Astrocyte (in vitro differentiated cells and primary cell): ENCODE measurements around the gene ZFHX3. TPM values are rescaled to one million over a fixed set of nuclear protein-coding genes. Genes with fewer than 3 reads are reported as not detected.

Experiments used
- DNase-seq: peaks from one replicate; pipeline ENCODE4 v3.0.0-alpha.2; 2010; ENCODE audit warnings: low read depth
- FAIRE-seq: peaks from 2 replicates; lab custom pipeline; 2011; peaks lifted over from hg19 to GRCh38; lab: Jason Lieb, UNC
- H2AFZ ChIP-seq: 2 replicates; pipeline ENCODE4 v1.6.0; 2012; ENCODE audit warnings: low read depth, low read length, inconsistent platforms
- H3K27ac ChIP-seq: 2 replicates; pipeline ENCODE4 v1.5.1; 2011; ENCODE audit warnings: low read depth, low read length, inconsistent platforms
- H3K27me3 ChIP-seq: 2 replicates; pipeline ENCODE4 v1.6.0; 2011; ENCODE audit warnings: low read length, inconsistent platforms; ENCODE audit not compliant: insufficient read depth
- H3K36me3 ChIP-seq: 2 replicates; pipeline ENCODE4 v1.5.1; 2011; ENCODE audit warnings: low read length, inconsistent platforms; ENCODE audit not compliant: insufficient read depth
- H3K4me1 ChIP-seq: 2 replicates; pipeline ENCODE4 v1.5.1; 2011; ENCODE audit warnings: low read length, inconsistent platforms; ENCODE audit not compliant: insufficient read depth
- H3K4me2 ChIP-seq: 2 replicates; pipeline ENCODE4 v1.6.0; 2012; ENCODE audit warnings: low read length, inconsistent platforms
- H3K4me3 ChIP-seq: 2 replicates; pipeline ENCODE4 v1.5.1; 2011; ENCODE audit warnings: low read depth, mild to moderate bottlenecking, low read length, inconsistent platforms; ENCODE audit not compliant: insufficient read depth
- H3K79me2 ChIP-seq: 2 replicates; pipeline ENCODE4 v1.6.0; 2012; ENCODE audit warnings: mild to moderate bottlenecking, low read length, inconsistent platforms; ENCODE audit not compliant: insufficient read depth
- H3K9ac ChIP-seq: 2 replicates; pipeline ENCODE4 v1.6.0; 2012; ENCODE audit warnings: mild to moderate bottlenecking, low read length, inconsistent platforms
- H3K9me3 ChIP-seq: 2 replicates; pipeline ENCODE4 v1.5.1; 2012; ENCODE audit warnings: low read depth, mild to moderate bottlenecking, low read length, inconsistent platforms; ENCODE audit not compliant: insufficient read depth
- H4K20me1 ChIP-seq: 2 replicates; pipeline ENCODE4 v1.6.0; 2012; ENCODE audit warnings: low read length, inconsistent platforms; ENCODE audit not compliant: insufficient read depth
- H3K27ac Mint-ChIP-seq: one replicate; pipeline ENCODE4 v1.8.0; 2021; ENCODE audit warnings: mild to moderate bottlenecking, mixed read lengths; ENCODE audit not compliant: unreplicated experiment
- H3K27me3 Mint-ChIP-seq: one replicate; pipeline ENCODE4 v1.8.0; 2021; ENCODE audit warnings: low read depth, mixed read lengths; ENCODE audit not compliant: unreplicated experiment
- H3K36me3 Mint-ChIP-seq: one replicate; pipeline ENCODE4 v1.8.0; 2021; ENCODE audit warnings: low read depth, mixed read lengths; ENCODE audit not compliant: unreplicated experiment
- H3K4me1 Mint-ChIP-seq: one replicate; pipeline ENCODE4 v1.8.0; 2021; ENCODE audit warnings: low read depth, mixed read lengths; ENCODE audit not compliant: unreplicated experiment
- H3K4me3 Mint-ChIP-seq: one replicate; pipeline ENCODE4 v1.8.0; 2021; ENCODE audit warnings: mild to moderate bottlenecking, moderate library complexity, mixed read lengths; ENCODE audit not compliant: unreplicated experiment
- H3K9me3 Mint-ChIP-seq: one replicate; pipeline ENCODE4 v1.8.0; 2021; ENCODE audit warnings: mild to moderate bottlenecking, mixed read lengths; ENCODE audit not compliant: unreplicated experiment
- CTCF ChIP-seq: IDR thresholded peaks from 2 replicates; pipeline ENCODE4 v1.5.1; 2011; ENCODE audit warnings: low read depth, mild to moderate bottlenecking, inconsistent platforms, low read length, moderate library complexity; ENCODE audit not compliant: insufficient read depth
- EZH2 ChIP-seq: IDR thresholded peaks from 2 replicates; pipeline ENCODE4 v1.6.1; 2012; ENCODE audit warnings: mild to moderate bottlenecking, low read length, inconsistent platforms; ENCODE audit not compliant: insufficient read depth
- total RNA-seq: library from RNA; stranded (reverse); gene quantifications from 2 replicates; pipeline ENCODE4 v1.2.1, GENCODE V29; 2021

The ZFHX3 gene
- total RNA-seq, 1 donor from 2014 or later, result 19.7 TPM

- Mint-ChIP-seq H3K27me3 (peaks cover 29% of the 10 kb centered on the region), H3K4me3 (peak overlapping the region; percentile 62), H3K36me3 (peaks cover 8% of the 10 kb centered on the region), H3K27ac (no peak overlapping the region), H3K9me3 (no peaks in the 10 kb centered on the region), H3K4me1 (peaks cover 44% of the 10 kb centered on the region)
- H3K4me2 ChIP-seq, result no peak overlapping the region
- H3K4me1 ChIP-seq, result peaks cover 23% of the 10 kb centered on the region
- TF ChIP-seq EZH2 (no peak), CTCF (no peak)
- H3K9me3 ChIP-seq, result no peaks in the 10 kb centered on the region
- H3K9ac ChIP-seq, result no peak overlapping the region
- H4K20me1 ChIP-seq, result peaks cover 92% of the 10 kb centered on the region
- H2AFZ ChIP-seq, result no peak overlapping the region
- DNase-seq, result no peak
- peaks cover 96% of the 10 kb centered on the region for H3K79me2 ChIP-seq
- H3K4me3 ChIP-seq, result no peak overlapping the region
- no peaks in the 10 kb centered on the region for H3K27me3 ChIP-seq
- H3K36me3 ChIP-seq, result no peaks in the 10 kb centered on the region
- H3K27ac ChIP-seq, result no peak overlapping the region
- FAIRE-seq, result no peak
Measured at GRCh38 chr16:73031984-73032383, 15.9 kb downstream of the ZFHX3 start.

GRCh38 chr16:73031155-73031866, 16.6 kb downstream of the ZFHX3 start:
- H3K4me3 Mint-ChIP-seq, result no peak overlapping the region

More at GRCh38 chr16:73031155-73031866, 16.6 kb downstream of the ZFHX3 start:
- no peak for DNase-seq
- Histone ChIP-seq H3K79me2 (peaks cover 96% of the 10 kb centered on the region), H3K36me3 (no peaks in the 10 kb centered on the region), H4K20me1 (peaks cover 91% of the 10 kb centered on the region), H3K27me3 (no peaks in the 10 kb centered on the region), H3K9ac (no peak overlapping the region), H3K4me2 (no peak overlapping the region), H3K4me1 (peaks cover 16% of the 10 kb centered on the region), H3K9me3 (no peaks in the 10 kb centered on the region), H3K27ac (no peak overlapping the region), H3K4me3 (no peak overlapping the region), H2AFZ (no peak overlapping the region)
- peaks cover 29% of the 10 kb centered on the region for H3K27me3 Mint-ChIP-seq
- peaks cover 42% of the 10 kb centered on the region for H3K4me1 Mint-ChIP-seq
- FAIRE-seq, result no peak
- TF ChIP-seq EZH2, result no peak
- TF ChIP-seq CTCF, result peak; percentile 15
- H3K36me3 Mint-ChIP-seq, result peaks cover 8% of the 10 kb centered on the region
- H3K27ac Mint-ChIP-seq, result peak overlapping the region; percentile 1
- no peaks in the 10 kb centered on the region for H3K9me3 Mint-ChIP-seq
